HUES48 (cell line): ENCODE measurements around the gene ABHD18.
A peak's percentile ranks its signal among the peaks of the same experiment; 100 is the strongest.
"Not testable (repeated sequence)": the region's sequence is repeated elsewhere in the genome, so short reads cannot be mapped to it uniquely, and the experiment has no call there.

Source experiments
- H3K27ac ChIP-seq: one replicate; pipeline ENCODE4 v1.7.0; 2013; ENCODE audit warnings: low read depth, low read length, inconsistent platforms
- H3K27me3 ChIP-seq: 2 replicates; pipeline ENCODE4 v1.6.1; 2013; ENCODE audit warnings: mild to moderate bottlenecking, low read length; ENCODE audit not compliant: control insufficient read depth, insufficient read depth
- H3K36me3 ChIP-seq: 2 replicates; pipeline ENCODE4 v1.6.1; 2013; ENCODE audit warnings: low read length; ENCODE audit not compliant: control insufficient read depth, insufficient read depth
- H3K4me1 ChIP-seq: 2 replicates; pipeline ENCODE4 v1.6.1; 2013; ENCODE audit warnings: mild to moderate bottlenecking, low read length; ENCODE audit not compliant: control insufficient read depth, insufficient read depth
- H3K4me3 ChIP-seq: 2 replicates; pipeline ENCODE4 v1.5.1; 2013; ENCODE audit warnings: mild to moderate bottlenecking, low read depth, low read length
- H3K9ac ChIP-seq: 2 replicates; pipeline ENCODE4 v1.6.1; 2013; ENCODE audit warnings: mild to moderate bottlenecking, low read depth, low read length, moderate library complexity
- H3K9me3 ChIP-seq: 2 replicates; pipeline ENCODE4 v1.6.1; 2013; ENCODE audit warnings: low read length; ENCODE audit not compliant: control insufficient read depth, insufficient read depth

Gene ABHD18

GRCh38 chr4:128047019-128047418 lies 81.8 kb downstream of the ABHD18 start:
- H3K36me3 ChIP-seq, result not testable (repeated sequence)

DNA sequence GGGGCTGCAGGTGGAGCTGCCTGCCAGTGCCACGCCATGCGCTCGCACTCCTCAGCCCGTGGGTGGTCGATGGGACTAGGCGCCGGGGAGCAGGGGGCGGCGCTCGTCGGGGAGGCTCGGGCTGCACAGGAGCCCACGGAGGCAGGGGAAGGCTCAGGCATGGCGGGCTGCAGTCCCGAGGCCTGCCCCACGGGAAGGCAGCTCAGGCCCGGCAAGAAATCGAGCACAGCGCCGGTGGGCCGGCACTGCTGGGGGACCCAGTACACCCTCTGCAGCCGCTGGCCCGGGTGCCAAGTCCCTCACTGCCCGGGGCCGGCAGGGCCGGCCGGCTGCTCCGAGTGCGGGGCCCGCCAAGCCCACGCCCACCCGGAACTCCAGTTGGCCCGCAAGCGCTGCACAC lies 82.3 kb downstream of the ABHD18 start:
- not testable (repeated sequence) for H3K4me1 ChIP-seq, H3K9ac ChIP-seq, H3K27me3 ChIP-seq, H3K9me3 ChIP-seq, H3K36me3 ChIP-seq, H3K4me3 ChIP-seq, H3K27ac ChIP-seq

More at GRCh38 chr4:128047019-128047418, 81.8 kb downstream of the ABHD18 start:
- not testable (repeated sequence) for H3K27ac ChIP-seq, H3K27me3 ChIP-seq, H3K4me3 ChIP-seq, H3K9me3 ChIP-seq, H3K4me1 ChIP-seq, H3K9ac ChIP-seq

- H3K27ac ChIP-seq, result not testable (repeated sequence)
Measured at GRCh38 chr4:128051229-128051628, 86.0 kb downstream of the ABHD18 start.

GRCh38 chr4:128054907-128055306 lies 89.7 kb downstream of the ABHD18 start:
- not testable (repeated sequence) for H3K27me3 ChIP-seq, H3K36me3 ChIP-seq, H3K4me3 ChIP-seq, H3K9me3 ChIP-seq, H3K4me1 ChIP-seq
- peak overlapping the region; percentile 27 for H3K9ac ChIP-seq
- peak overlapping the region; percentile 84 for H3K27ac ChIP-seq

More at GRCh38 chr4:128051229-128051628, 86.0 kb downstream of the ABHD18 start:
- H3K4me1 ChIP-seq, H3K9me3 ChIP-seq, H3K4me3 ChIP-seq, H3K9ac ChIP-seq, H3K36me3 ChIP-seq, H3K27me3 ChIP-seq: not testable (repeated sequence)

DNA sequence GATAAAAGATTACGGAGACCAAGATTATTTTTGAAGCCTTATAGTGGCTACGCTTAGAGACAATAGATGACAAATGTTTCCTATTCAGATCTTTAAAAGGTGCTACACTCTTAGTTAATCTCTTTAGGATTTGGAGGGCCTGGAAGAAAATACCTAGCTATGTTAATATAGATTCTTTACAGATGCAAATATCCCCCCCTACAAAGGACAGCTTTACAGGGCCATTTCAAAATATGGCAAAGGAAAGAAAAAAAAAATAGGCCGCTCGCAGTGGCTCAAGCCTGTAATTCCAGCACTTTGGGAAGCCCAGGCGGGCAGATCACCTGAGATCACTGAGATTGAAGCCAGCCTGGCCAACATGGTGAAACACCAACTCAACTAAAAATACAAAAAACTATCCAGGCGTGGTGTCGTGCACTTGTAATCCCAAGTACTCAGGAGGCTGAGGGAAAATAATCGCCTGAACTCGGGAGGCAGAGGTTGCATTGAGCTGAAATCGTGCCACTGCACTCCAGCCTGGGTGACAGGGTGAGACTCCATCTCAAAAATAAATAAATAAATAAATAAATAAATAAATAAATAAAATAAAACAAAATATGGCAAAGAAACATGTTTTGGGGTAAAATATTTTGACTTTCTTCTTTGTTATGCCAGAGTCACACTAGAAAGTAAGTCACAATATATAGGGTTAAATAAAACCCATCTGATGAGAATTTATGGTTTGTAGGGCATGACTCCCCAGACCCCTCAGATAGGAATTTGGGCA lies 90.4 kb downstream of the ABHD18 start:
- H3K9ac ChIP-seq, result peak overlapping the region; percentile 27
- H3K27me3 ChIP-seq, H3K4me3 ChIP-seq, H3K4me1 ChIP-seq, H3K36me3 ChIP-seq, H3K9me3 ChIP-seq: not testable (repeated sequence)
- peak overlapping the region; percentile 84 for H3K27ac ChIP-seq

- H3K27ac ChIP-seq, result no peak overlapping the region
- no peaks in the 10 kb centered on the region for H3K36me3 ChIP-seq
- no peaks in the 10 kb centered on the region for H3K9me3 ChIP-seq
- no peak overlapping the region for H3K4me3 ChIP-seq
- no peak overlapping the region for H3K9ac ChIP-seq
- peaks cover 7% of the 10 kb centered on the region for H3K4me1 ChIP-seq
- no peaks in the 10 kb centered on the region for H3K27me3 ChIP-seq
Measured at GRCh38 chr4:128056396-128056795, 91.2 kb downstream of the ABHD18 start.

GRCh38 chr4:128060121-128060698 lies 95.0 kb downstream of the ABHD18 start:
- H3K4me1 ChIP-seq, result peaks cover 15% of the 10 kb centered on the region
- no peaks in the 10 kb centered on the region for H3K27me3 ChIP-seq
- H3K27ac ChIP-seq, result peak overlapping the region; percentile 97
- peak overlapping the region; percentile 81 for H3K4me3 ChIP-seq
- no peaks in the 10 kb centered on the region for H3K9me3 ChIP-seq
- no peaks in the 10 kb centered on the region for H3K36me3 ChIP-seq
- H3K9ac ChIP-seq, result peak overlapping the region; percentile 94

GRCh38 chr4:128060699-128061565 lies 95.7 kb downstream of the ABHD18 start, which contains the start of gene LARP1B:
Gene LARP1B (plus strand): TSS chr4:128061312. CDS start chr4:128074952, 13,640 bp downstream.
- H3K9me3 ChIP-seq, result no peaks in the 10 kb centered on the region
- H3K36me3 ChIP-seq, result no peaks in the 10 kb centered on the region
- no peaks in the 10 kb centered on the region for H3K27me3 ChIP-seq
- peak within 1 kb of the TSS; percentile 81 for H3K4me3 ChIP-seq
- peak within 1 kb of the TSS; percentile 94 for H3K9ac ChIP-seq
- peak within 1 kb of the TSS; percentile 97 for H3K27ac ChIP-seq
- H3K4me1 ChIP-seq, result peaks cover 17% of the 10 kb centered on the region

GRCh38 chr4:128061566-128062536 lies 96.6 kb downstream of the ABHD18 start:
- Histone ChIP-seq H3K36me3 (no peaks in the 10 kb centered on the region), H3K9me3 (no peaks in the 10 kb centered on the region), H3K4me1 (peaks cover 17% of the 10 kb centered on the region), H3K27me3 (no peaks in the 10 kb centered on the region), H3K4me3 (peak overlapping the region; percentile 81), H3K27ac (peak overlapping the region; percentile 97), H3K9ac (peak overlapping the region; percentile 94)

GRCh38 chr4:128066453-128066820 lies 101.2 kb downstream of the ABHD18 start:
- H3K9me3 ChIP-seq, H3K9ac ChIP-seq, H3K27ac ChIP-seq, H3K4me3 ChIP-seq, H3K36me3 ChIP-seq, H3K27me3 ChIP-seq, H3K4me1 ChIP-seq: not testable (repeated sequence)
